ENCODE data around the gene C1orf116. TPM values are rescaled to one million over a fixed set of nuclear protein-coding genes. Genes with fewer than 3 reads are reported as not detected.
"Not testable (repeated sequence)": the region's sequence is repeated elsewhere in the genome, so short reads cannot be mapped to it uniquely, and the experiment has no call there.

The C1orf116 gene
- total RNA-seq, 4 donors from 2014 or later, result 0.62 TPM; not detected in 3

DNA sequence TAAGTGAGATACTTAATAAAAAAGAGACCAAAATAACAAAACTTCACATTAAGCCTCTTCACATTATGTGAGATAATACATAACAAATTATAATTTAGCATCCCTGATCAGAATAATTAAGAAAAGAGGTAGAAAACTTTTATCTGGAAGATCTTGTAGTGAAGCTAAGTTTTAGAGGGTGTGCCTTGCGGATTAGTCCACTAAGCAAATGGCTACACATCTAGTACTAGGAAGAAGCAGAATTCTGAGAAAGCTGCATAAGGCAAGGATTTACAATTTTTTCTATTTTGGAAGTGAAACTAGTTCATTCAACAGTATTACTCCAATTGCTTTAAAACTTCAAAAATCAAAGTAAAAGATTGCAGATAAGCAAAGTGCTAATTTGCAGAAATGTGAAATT, 14.9 kb upstream of the C1orf116 start:
- no peak for DNase-seq
- no peak overlapping the region for H3K27ac ChIP-seq
- no peaks in the 10 kb centered on the region for H3K36me3 ChIP-seq
- intact Hi-C loops (cut with DNase I; ENCODE audit: low total_unique reads), result no loop called here
- TF ChIP-seq, protein P1, sequence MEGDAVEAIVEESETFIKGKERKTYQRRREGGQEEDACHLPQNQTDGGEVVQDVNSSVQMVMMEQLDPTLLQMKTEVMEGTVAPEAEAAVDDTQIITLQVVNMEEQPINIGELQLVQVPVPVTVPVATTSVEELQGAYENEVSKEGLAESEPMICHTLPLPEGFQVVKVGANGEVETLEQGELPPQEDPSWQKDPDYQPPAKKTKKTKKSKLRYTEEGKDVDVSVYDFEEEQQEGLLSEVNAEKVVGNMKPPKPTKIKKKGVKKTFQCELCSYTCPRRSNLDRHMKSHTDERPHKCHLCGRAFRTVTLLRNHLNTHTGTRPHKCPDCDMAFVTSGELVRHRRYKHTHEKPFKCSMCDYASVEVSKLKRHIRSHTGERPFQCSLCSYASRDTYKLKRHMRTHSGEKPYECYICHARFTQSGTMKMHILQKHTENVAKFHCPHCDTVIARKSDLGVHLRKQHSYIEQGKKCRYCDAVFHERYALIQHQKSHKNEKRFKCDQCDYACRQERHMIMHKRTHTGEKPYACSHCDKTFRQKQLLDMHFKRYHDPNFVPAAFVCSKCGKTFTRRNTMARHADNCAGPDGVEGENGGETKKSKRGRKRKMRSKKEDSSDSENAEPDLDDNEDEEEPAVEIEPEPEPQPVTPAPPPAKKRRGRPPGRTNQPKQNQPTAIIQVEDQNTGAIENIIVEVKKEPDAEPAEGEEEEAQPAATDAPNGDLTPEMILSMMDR (IDR thresholded peaks at IDR 0.05), result no peak
- no peak for TF ChIP-seq POLR2A (IDR thresholded peaks at IDR 0.05)
- no peak overlapping the region for H3K4me3 ChIP-seq
- H3K9me3 ChIP-seq, result no peaks in the 10 kb centered on the region
- H3K27me3 ChIP-seq, result no peaks in the 10 kb centered on the region
- H3K4me1 ChIP-seq, result peaks cover 0 to 10% of the 10 kb centered on the region in 2 donors

DNA sequence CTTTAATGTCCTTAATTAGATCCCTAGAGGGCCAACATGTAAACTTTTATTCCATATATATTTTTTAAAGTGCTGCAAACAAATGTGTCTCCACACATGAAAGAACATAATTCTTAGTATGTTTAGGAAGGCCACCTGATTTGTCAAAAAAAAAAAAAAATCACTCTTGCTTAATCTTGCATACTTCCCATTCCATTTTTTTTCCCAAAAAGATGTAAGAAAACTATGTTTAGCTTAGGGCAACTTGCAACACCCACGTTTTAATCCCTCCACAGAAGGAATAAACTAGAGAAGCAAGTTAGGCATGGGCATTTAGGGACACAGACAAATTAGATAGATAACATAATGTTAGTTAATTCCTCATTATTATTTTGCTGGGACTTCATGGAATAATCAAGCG, 12.9 kb upstream of the C1orf116 start:
- TF ChIP-seq POLR2A (IDR thresholded peaks at IDR 0.05), result no peak
- TF ChIP-seq, protein P1 (IDR thresholded peaks at IDR 0.05), result no peak
- Histone ChIP-seq H3K4me3 (no peak overlapping the region), H3K36me3 (no peaks in the 10 kb centered on the region), H3K9me3 (no peaks in the 10 kb centered on the region), H3K27me3 (no peaks in the 10 kb centered on the region), H3K4me1 (peaks cover 0 to 10% of the 10 kb centered on the region in 2 donors), H3K27ac (no peak overlapping the region)
- intact Hi-C loops (cut with DNase I; ENCODE audit: low total_unique reads), result no loop called here
- no peak for DNase-seq

DNA sequence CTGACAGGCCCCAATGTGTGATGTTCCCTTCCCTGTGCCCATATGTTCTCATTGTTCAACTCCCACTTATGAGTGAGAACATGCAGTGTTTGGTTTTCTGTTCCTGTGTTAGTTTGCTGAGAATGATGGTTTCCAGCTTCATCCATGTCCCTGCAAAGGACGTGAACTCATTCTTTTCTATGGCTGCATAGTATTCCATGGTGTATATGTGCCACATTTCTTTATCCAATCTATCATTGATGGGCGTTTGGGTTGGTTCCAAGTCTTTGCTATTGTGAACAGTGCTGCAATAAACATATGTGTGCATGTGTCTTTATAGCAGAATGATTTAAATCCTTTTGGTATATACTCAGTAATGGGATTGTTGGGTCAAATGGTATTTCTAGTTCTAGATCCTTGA, 8.8 kb upstream of the C1orf116 start:
- H3K27me3 ChIP-seq; H3K36me3 ChIP-seq; DNase-seq; intact Hi-C loops (cut with DNase I; ENCODE audit: low total_unique reads); H3K4me1 ChIP-seq; H3K4me3 ChIP-seq; H3K27ac ChIP-seq; H3K9me3 ChIP-seq: not testable (repeated sequence)

DNA sequence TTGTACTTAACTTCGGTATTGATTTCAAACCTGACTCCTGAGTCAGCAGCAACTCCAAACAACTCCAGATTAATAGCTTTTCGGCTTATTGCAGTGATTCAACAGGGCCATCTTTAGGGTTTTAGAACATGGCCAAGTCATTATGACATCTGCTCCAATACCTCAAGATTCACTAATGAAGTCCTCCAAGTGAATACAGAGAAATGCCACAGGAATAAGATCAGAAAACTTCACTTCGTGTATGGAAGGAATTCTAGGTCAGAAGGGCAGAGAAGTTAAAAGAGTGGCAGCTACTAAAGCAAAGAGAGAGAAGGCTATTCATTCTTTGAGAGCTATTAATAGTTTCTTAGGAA, 7.6 kb upstream of the C1orf116 start:
- intact Hi-C loops (cut with DNase I; ENCODE audit: low total_unique reads), result no loop called here
- Histone ChIP-seq H3K4me3 (no peak overlapping the region), H3K9me3 (no peaks in the 10 kb centered on the region), H3K27me3 (no peaks in the 10 kb centered on the region), H3K36me3 (no peaks in the 10 kb centered on the region), H3K27ac (no peak overlapping the region), H3K4me1 (no peaks in the 10 kb centered on the region)
- TF ChIP-seq POLR2A (IDR thresholded peaks at IDR 0.05), result no peak
- TF ChIP-seq, protein P1 (IDR thresholded peaks at IDR 0.05), result no peak
- no peak for DNase-seq

DNA sequence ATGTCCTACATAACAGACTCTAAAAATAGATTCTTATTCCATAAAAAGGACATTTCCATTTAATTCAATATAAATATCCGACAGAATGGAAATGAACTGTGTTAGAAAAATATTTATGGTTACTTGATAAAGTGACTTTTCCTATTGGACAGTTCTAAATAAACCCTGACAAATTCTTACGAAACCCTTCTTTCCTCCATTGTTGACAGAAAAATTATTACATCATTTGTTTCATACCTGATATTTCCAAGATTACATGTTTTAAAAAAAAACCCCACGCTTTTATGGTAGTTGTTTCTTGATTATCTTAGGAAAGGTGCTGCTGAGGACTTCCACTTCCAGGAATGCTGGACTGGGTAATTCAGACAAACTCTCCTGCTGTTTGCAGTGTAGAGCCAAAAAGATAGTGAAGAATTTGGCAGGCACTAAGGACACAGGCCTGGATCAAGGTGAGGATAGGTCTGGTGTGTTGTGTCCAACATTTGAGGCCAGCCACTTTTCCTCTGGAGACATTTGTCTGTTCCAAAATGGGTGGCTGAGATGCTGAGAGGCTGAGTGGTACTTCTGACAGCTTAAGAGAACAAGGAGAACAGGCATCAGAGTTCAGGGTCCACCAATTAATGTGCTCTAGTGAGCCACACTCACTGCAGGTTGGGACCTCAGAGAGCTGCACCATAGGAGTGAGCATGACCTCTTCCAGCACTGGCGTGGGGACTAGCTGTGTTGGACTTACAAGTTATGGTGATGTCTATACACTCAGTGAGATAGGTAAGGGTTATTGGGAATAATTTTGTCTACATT, 7.0 kb upstream of the C1orf116 start:
- no peak for DNase-seq
- H3K36me3 ChIP-seq, result no peaks in the 10 kb centered on the region
- H3K9me3 ChIP-seq, result no peaks in the 10 kb centered on the region
- TF ChIP-seq, protein P1 (IDR thresholded peaks at IDR 0.05), result no peak
- TF ChIP-seq POLR2A (IDR thresholded peaks at IDR 0.05), result no peak
- H3K27ac ChIP-seq, result no peak overlapping the region
- H3K4me3 ChIP-seq, result no peak overlapping the region
- no peaks in the 10 kb centered on the region for H3K4me1 ChIP-seq
- intact Hi-C loops (cut with DNase I; ENCODE audit: low total_unique reads), result no loop called here
- H3K27me3 ChIP-seq, result no peaks in the 10 kb centered on the region
